ENCODE measurements around the gene GDPD5. TPM values are rescaled to one million over a fixed set of nuclear protein-coding genes. Genes with fewer than 3 reads are reported as not detected.

GDPD5 gene
- total and polyA plus RNA-seq, 9 of the 15 experiments (the other 6 are each of a cell fraction or from before 2014, with no cell fraction given) = 0.32 to 27.3 (median 8.0) TPM

GRCh38 chr11:75474878-75475766 lies 50.6 kb downstream of the GDPD5 start (continued):
- TF ChIP-seq ZNF584 (CRISPR knock-in tag; IDR thresholded peaks at IDR 0.05; ENCODE audit: low read depth) (no peak), HMG20B (CRISPR knock-in tag; IDR thresholded peaks at IDR 0.05) (no peak), ZNF143 (CRISPR knock-in tag; IDR thresholded peaks at IDR 0.05) (no peak), CHD4 (IDR thresholded peaks at IDR 0.05; ENCODE audit: insufficient read depth, insufficient replicate concordance, low read depth, low read length, poor library complexity, severe bottlenecking) (peak; percentile 97), BRCA1 (IDR thresholded peaks at IDR 0.05) (no peak), BRCA1 (CRISPR knock-in tag; IDR thresholded peaks at IDR 0.05) (no peak), IRF1 (CRISPR knock-in tag; IDR thresholded peaks at IDR 0.05; ENCODE audit: borderline replicate concordance) (no peak), HINFP (tag; conservative IDR thresholded peaks at IDR 0.05; ENCODE audit: low read depth) (no peak), HDAC2 (IDR thresholded peaks at IDR 0.05) (peak; percentile 84), ARID3B (CRISPR knock-in tag; IDR thresholded peaks at IDR 0.05; ENCODE audit: borderline replicate concordance) (no peak), ZNF444 (CRISPR knock-in tag; IDR thresholded peaks at IDR 0.05) (no peak), FOXA3 (CRISPR knock-in tag; conservative IDR thresholded peaks at IDR 0.05 in 1 of 2, IDR thresholded peaks at IDR 0.05 in 1 of 2) (peak in 1 of 2 experiments; percentile 48; a peak in 2 of 4 replicates), E2F1 (CRISPR knock-in tag; IDR thresholded peaks at IDR 0.05) (no peak), ZNF449 (CRISPR knock-in tag; IDR thresholded peaks at IDR 0.05) (no peak), LEF1 (IDR thresholded peaks at IDR 0.05) (0 out of 2 replicates have a peak, but pooled peaks have one; percentile 57), HBP1 (CRISPR knock-in tag; IDR thresholded peaks at IDR 0.05) (no peak), EGR1 (conservative IDR thresholded peaks at IDR 0.05) (peak; percentile 81), NEUROD1 (IDR thresholded peaks at IDR 0.05; ENCODE audit: borderline replicate concordance, low read depth, low read length, partially characterized antibody) (no peak)
